ENCODE measurements around the gene DRAM1.

- no peak for TF ChIP-seq CTCF (IDR thresholded peaks at IDR 0.05)
- TF ChIP-seq POLR2A (IDR thresholded peaks at IDR 0.05) = no peak
These were observed 32.3 kb downstream of the DRAM1 start for GRCh38 chr12:101909646-101910045.
